NCI-H146 (cell line): ENCODE results near the gene ANO1.

Source experiments
- DNase-seq: peaks from one replicate; lab custom pipeline; 2025; lab: John Stamatoyannopoulos, UW

Gene ANO1

DNA sequence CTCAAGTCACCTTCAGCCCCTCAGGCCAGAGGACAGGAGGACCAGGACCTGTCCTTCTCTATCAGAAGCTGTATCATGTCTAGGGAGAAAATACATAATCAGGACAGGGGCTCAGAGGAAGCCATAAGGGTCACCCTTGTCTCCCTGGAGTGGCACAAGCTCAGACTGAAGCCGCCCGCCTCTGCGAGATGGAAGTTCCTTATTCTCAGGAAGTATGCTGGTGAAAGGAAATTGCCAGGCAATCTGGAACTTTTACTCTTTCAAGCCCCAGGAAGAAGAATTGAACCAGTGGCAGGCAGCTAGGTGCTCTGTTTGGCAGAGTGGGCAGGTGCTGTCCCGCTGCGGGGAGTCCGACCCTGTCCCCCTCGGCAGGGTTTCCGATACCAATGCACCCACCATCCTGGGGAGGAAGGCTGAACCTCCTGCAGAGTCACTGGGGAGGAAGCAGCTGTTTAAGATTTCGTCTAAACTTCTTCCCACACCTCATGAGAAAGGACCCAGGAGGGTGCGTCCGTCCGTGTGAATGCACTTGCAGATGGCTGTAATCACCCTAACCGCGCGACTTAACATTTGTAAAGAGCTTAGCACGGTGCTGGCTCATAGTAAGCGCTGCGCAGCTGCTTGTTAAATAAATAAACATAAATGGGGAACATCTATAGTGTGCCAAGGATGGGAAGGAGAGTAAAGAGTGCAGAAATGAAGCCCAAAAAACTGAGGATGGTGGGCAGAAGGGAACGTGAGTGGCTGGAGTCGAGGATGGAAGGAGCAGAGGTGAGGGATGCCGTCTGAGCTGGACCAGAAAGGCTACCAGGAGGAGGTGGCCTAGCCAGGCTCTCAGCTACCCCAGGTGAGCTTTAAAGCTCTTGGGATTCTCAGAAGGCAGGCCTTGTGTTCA, 5.0 kb upstream of the ANO1 start:
- no peak for DNase-seq

GRCh38 chr11:70073871-70074371, 4.2 kb upstream of the ANO1 start:
- DNase-seq: no peak

DNA sequence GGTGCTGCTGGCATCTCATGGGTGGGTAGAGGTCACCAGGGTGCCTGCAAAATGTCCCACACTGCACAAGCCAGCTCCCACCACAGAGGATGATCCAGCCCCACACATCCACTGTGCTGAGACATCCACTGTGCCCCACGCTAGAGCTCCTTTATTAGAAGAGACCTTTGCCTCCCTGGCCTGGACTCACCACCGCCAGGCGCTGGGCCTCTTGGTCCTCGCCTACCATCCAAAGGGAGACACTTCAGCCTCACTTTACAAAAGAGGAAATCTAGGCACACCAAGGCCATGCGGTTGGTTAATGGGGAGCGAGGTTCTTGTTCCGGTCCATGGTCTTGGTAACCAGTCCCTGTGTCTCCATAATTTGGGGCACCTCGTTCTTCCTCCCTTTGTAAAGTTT, 3.4 kb upstream of the ANO1 start:
- no peak for DNase-seq

- no peak for DNase-seq
These were observed 2.3 kb upstream of the ANO1 start for GRCh38 chr11:70075836-70076235.

GRCh38 chr11:70076461-70076931, 1.6 kb upstream of the ANO1 start:
- no peak for DNase-seq

DNA sequence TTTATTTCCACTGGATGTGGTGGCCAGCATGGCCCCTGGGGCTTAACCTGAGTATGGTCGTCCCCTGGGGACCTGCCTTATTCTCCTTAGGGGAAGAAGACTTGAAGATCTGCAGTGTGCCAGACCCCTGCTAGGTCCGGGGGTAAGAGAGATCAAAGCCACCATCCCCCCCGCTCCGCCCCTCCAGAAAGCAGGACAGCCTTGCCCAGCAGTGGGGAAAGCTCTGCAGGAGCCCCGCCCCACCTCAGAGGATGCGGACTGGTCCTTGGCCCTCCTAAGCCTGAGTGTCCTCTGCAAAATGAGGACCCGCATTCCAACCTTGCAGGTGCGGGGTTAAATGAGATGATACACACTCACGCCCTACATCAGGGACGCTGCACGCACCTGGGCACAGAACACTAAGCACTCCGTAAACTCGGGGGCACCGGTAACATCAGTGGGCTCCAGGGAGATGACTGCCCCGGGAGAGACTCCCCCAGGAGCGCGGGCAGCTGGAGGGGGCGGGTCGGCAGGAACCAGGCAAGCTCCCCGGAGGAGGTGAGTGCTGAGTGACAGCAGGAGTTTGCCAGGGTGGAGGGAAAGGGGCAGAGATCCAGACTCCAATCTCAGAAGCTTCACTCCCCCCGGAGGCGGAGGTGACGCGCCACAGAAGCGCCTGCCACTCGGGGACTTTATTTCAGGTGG, 564 bp upstream of the ANO1 start:
- DNase-seq: no peak

- DNase-seq: no peak
These were observed 882 bp downstream of the ANO1 start for GRCh38 chr11:70078781-70079616.

DNA sequence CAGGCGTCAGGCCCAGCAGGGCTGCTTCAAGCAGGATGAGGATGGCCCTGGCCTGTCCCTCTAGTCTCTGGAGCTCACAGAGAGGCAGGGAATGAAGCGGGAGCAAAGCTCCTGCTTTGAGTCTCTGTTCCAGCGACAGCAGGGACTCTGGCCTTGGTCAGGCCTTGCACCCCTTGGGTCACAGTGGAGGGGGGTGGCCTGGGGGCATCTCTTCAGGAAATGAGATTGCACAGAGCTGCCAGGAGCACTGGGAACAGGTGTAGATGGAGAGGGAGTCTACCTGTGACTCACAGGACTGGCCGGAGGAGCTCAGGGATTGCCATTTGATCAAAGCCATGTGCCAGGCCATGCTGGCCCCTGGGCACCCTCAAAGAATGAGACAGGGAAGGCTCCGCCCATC, 1.6 kb downstream of the ANO1 start:
- DNase-seq: no peak

- no peak for DNase-seq
These were observed 2.6 kb downstream of the ANO1 start for GRCh38 chr11:70080763-70081162.

- DNase-seq: no peak
These were observed 4.7 kb downstream of the ANO1 start for GRCh38 chr11:70082829-70083228.

DNA sequence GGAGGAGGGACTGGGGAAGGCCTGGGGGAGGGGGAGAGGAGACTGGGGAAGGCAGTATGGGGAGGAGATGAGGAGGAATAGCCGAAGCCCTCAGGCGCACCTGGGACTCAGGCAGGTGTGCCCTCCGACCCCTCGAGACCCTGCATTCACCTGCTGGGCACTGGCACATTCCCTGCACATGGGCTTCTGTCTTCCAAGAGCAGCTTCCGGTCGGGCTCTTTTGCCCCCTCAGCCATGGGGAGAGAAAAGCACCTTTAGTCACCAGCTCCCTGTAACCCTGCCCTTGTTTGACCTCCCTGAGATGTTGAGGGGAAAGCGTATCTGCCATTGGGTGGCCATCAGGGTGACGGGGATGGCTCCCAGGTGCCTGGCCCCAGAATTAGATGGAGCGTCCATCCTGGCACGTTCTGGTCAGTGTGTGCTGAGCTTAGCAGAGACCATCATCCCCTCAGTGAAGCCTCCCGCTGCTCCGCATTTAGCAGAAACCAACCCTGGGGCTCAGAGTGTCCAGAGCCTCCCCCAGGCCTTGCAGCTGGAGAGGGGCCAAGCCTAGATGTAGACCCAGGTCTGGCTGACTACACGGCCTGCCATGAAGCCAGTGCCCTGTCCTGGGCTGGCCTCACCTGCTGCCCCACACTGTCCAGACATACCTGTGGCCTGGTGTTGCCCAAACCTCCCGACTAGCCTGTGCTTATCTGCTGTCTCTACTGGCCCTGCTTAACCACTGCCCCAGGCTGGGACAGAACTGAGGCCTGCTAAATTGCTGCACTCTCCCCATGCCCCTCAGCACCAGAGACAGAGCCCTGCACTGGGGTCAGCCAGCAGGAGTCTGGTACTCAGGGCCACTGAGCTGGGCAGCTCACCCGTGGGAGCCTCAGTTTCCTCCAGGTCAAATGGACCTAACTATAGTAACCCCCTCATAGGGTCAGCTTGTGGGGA, 6.2 kb downstream of the ANO1 start:
- DNase-seq: no peak

- DNase-seq: no peak
These were observed 8.0 kb downstream of the ANO1 start for GRCh38 chr11:70085815-70086769.

DNA sequence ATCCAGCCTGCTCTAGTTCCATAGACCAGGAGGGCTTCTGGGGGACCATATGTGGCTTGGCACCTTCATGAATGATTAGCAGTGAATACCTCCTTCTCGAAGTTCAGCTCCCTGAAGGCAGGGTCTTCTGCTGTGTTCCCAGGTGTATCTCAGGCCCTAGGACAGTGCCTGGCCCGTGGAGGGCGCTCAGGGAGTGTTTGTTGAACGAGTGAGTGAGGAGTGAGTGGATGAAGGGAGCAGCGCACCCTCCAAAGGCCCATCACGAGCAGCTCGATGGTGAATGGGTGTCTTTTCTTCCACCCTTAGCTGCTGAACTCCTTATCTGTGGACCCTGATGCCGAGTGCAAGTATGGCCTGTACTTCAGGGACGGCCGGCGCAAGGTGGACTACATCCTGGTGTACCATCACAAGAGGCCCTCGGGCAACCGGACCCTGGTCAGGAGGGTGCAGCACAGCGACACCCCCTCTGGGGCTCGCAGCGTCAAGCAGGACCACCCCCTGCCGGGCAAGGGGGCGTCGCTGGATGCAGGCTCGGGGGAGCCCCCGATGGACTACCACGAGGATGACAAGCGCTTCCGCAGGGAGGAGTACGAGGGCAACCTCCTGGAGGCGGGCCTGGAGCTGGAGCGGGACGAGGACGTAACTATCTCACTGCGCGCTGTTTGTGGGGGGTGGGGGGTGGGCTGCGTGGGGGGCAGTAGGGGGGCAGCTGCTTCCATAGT, 9.5 kb downstream of the ANO1 start:
- no peak for DNase-seq

- DNase-seq: no peak
These were observed 10.7 kb downstream of the ANO1 start for GRCh38 chr11:70088735-70089250.

GRCh38 chr11:70089631-70090030, 11.5 kb downstream of the ANO1 start:
- DNase-seq: no peak

DNA sequence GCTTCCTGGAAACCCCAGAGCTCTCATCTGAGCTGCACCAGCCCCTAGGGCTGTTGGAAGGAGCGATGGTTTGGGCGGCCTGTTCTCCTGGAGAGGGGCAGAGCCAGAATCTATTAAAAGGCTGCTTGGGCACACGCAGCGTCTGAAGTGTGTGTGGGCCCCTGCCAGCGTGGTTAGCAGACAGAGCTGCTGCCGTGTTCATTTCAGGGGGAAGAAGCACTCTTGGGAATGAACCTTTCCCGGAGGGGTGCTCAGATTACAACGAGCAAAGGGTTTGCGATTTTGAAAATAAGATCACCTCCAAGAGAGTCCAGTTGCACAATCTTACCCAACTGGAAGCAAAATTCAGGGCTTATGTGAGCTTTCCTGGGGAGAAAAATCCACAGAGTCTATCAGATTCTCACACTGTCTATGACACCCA, 12.9 kb downstream of the ANO1 start:
- DNase-seq: no peak

DNA sequence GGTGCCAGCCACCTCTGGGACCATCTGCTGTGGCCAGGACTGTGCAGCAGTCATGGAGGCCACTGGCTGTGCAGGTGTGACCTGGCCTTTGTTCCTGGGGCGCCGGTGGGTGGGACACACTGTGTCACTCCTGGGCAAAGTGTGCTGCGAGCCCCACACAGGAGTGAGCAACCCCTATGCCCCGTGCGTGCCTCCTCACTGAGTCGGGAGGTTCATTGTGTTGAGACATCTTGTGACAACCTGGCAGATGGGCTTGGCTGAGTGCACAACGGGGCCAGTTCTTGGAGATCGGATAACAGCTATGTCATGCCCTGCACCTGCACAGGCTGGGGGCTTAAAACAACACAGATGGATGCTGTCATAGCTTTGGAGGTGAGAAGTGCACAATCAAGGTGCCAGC, 13.5 kb downstream of the ANO1 start:
- DNase-seq: no peak

GRCh38 chr11:70092959-70093715, 15.0 kb downstream of the ANO1 start:
- DNase-seq: no peak
